T-helper 22 cell (primary cell): ENCODE measurements around the gene DOHH.
"Not testable (repeated sequence)": the region's sequence is repeated elsewhere in the genome, so short reads cannot be mapped to it uniquely, and the experiment has no call there.

Source experiments
- DNase-seq: peaks from one replicate; pipeline ENCODE4 v3.0.0-alpha.2; 2020; ENCODE audit warnings: low read depth

The DOHH gene

GRCh38 chr19:3534375-3535234 lies 34.1 kb upstream of the DOHH start:
- no peak for DNase-seq

- no peak for DNase-seq
Measured at GRCh38 chr19:3533563-3534216, 33.2 kb upstream of the DOHH start.

- no peak for DNase-seq
Measured at GRCh38 chr19:3533033-3533432, 32.6 kb upstream of the DOHH start.

GRCh38 chr19:3532154-3532786 lies 31.8 kb upstream of the DOHH start:
- no peak for DNase-seq

- DNase-seq = no peak
Measured at GRCh38 chr19:3531716-3532115, 31.2 kb upstream of the DOHH start.

GRCh38 chr19:3530389-3530788 lies 29.9 kb upstream of the DOHH start:
- DNase-seq = no peak

- not testable (repeated sequence) for DNase-seq
Measured at GRCh38 chr19:3529299-3529698, 28.8 kb upstream of the DOHH start.

GRCh38 chr19:3528539-3529211 lies 28.2 kb upstream of the DOHH start:
- DNase-seq = no peak

- DNase-seq = no peak
Measured at GRCh38 chr19:3528080-3528479, 27.6 kb upstream of the DOHH start.

- DNase-seq = no peak
Measured at GRCh38 chr19:3527238-3527910, 26.9 kb upstream of the DOHH start.

- DNase-seq = no peak
Measured at GRCh38 chr19:3526507-3527237, 26.2 kb upstream of the DOHH start.

- no peak for DNase-seq
Measured at GRCh38 chr19:3524904-3525451, 24.5 kb upstream of the DOHH start.

GRCh38 chr19:3524078-3524842 lies 23.8 kb upstream of the DOHH start:
- no peak for DNase-seq

GRCh38 chr19:3523361-3524077 lies 23.0 kb upstream of the DOHH start:
- no peak for DNase-seq

- no peak for DNase-seq
Measured at GRCh38 chr19:3522421-3523360, 22.2 kb upstream of the DOHH start.

- no peak for DNase-seq
Measured at GRCh38 chr19:3521104-3521445, 20.6 kb upstream of the DOHH start.

GRCh38 chr19:3520166-3521103 lies 20.0 kb upstream of the DOHH start:
- no peak for DNase-seq
